GM15510 (cell line): ENCODE results near the gene OPCML.

Experiments
- POLR2A ChIP-seq: IDR thresholded peaks from 3 replicates; pipeline ENCODE4 v1.6.1; 2011; ENCODE audit warnings: borderline replicate concordance; ENCODE audit not compliant: insufficient read length; ENCODE audit errors: extremely low read depth

OPCML gene

GRCh38 chr11:133078012-133078411, 454.3 kb downstream of the OPCML start:
- no peak for TF ChIP-seq POLR2A

- TF ChIP-seq POLR2A: no peak
Observed at GRCh38 chr11:133075351-133075750, 456.9 kb downstream of the OPCML start.

GRCh38 chr11:133072858-133073582, 459.3 kb downstream of the OPCML start:
- TF ChIP-seq POLR2A: no peak

GRCh38 chr11:133072378-133072777, 459.9 kb downstream of the OPCML start:
- TF ChIP-seq POLR2A: no peak

GRCh38 chr11:133070791-133071190, 461.5 kb downstream of the OPCML start:
- no peak for TF ChIP-seq POLR2A

- no peak for TF ChIP-seq POLR2A
Observed at GRCh38 chr11:133070021-133070713, 462.1 kb downstream of the OPCML start.

GRCh38 chr11:133065847-133066485, 466.3 kb downstream of the OPCML start:
- TF ChIP-seq POLR2A: no peak

GRCh38 chr11:133064961-133065360, 467.3 kb downstream of the OPCML start:
- no peak for TF ChIP-seq POLR2A

GRCh38 chr11:133064152-133064877, 468.0 kb downstream of the OPCML start:
- TF ChIP-seq POLR2A: no peak

- no peak for TF ChIP-seq POLR2A
Observed at GRCh38 chr11:133058501-133058900, 473.8 kb downstream of the OPCML start.

- TF ChIP-seq POLR2A: no peak
Observed at GRCh38 chr11:133053124-133053776, 479.1 kb downstream of the OPCML start.

- no peak for TF ChIP-seq POLR2A
Observed at GRCh38 chr11:133052537-133052936, 479.8 kb downstream of the OPCML start.

- TF ChIP-seq POLR2A: no peak
Observed at GRCh38 chr11:133049244-133050019, 482.9 kb downstream of the OPCML start.

GRCh38 chr11:133048270-133048669, 484.0 kb downstream of the OPCML start:
- TF ChIP-seq POLR2A: no peak
